T-cell (primary cell): ENCODE measurements around the gene DNAH6. TPM values are rescaled to one million over a fixed set of nuclear protein-coding genes. Genes with fewer than 3 reads are reported as not detected.

Experiments used
- ATAC-seq, 4 experiments: fragments of 200-7000 bp in 3 of 4; fragments of 150-1000 bp in 1 of 4; cut with Tn5 transposase; replicated peaks in 1 of 4; 1 replicate in 3 of 4; 2 replicates in 1 of 4; pipeline ENCODE4 v1.10.0; 2021; ENCODE audit warnings: moderate library complexity in 3 of 4, mild to moderate bottlenecking in 2 of 4, moderate number of reproducible peaks in 1 of 4
- CTCF ChIA-PET, 2 donors: fragments of 300-600 bp; sonication (Branson Sonifier 250); formaldehyde crosslinking; loops; one replicate each; lab custom pipeline; 2022; ENCODE audit warnings: antibody characterized with exemption in 2 of 2; lab: Charles Lee
- POLR2A ChIA-PET, 2 donors: fragments of 300-600 bp; sonication (Branson Sonifier 250); formaldehyde crosslinking; loops; one replicate each; lab custom pipeline; 2022; ENCODE audit warnings: antibody characterized with exemption in 2 of 2; lab: Charles Lee
- DNase-seq, 35 experiments: peaks; one replicate each; pipeline versions ENCODE4 v3.0.0 to v3.0.0-alpha.2; 2013 to 2023
- H3K27ac ChIP-seq: one replicate; pipeline ENCODE4 v1.5.1; 2013; ENCODE audit warnings: low read length
- H3K27me3 ChIP-seq, 2 experiments: replicated peaks in 1 of 2; 1 replicate in 1 of 2; 2 replicates in 1 of 2; pipeline versions ENCODE4 v1.6.1 to v1.7.0; 2013; ENCODE audit warnings: low read length in 1 of 2, mixed read lengths in 1 of 2; ENCODE audit not compliant: control insufficient read depth in 2 of 2, insufficient read depth in 2 of 2; ENCODE audit errors: extremely low read depth in 1 of 2
- H3K36me3 ChIP-seq, 2 donors: 1 replicate in 1 of 2; 2 replicates in 1 of 2; pipeline versions ENCODE4 v1.6.1 to v1.7.0; 2013; ENCODE audit warnings: low read length in 1 of 2; ENCODE audit not compliant: control insufficient read depth in 2 of 2, insufficient read depth in 1 of 2; ENCODE audit errors: extremely low read depth in 1 of 2
- H3K4me1 ChIP-seq, 2 experiments: 1 replicate in 1 of 2; 2 replicates in 1 of 2; pipeline versions ENCODE4 v1.6.1 to v1.7.0; 2013; ENCODE audit warnings: low read length in 2 of 2, mixed read lengths in 1 of 2; ENCODE audit not compliant: insufficient read depth in 2 of 2, control insufficient read depth in 1 of 2; ENCODE audit errors: extremely low read depth in 1 of 2
- H3K4me3 ChIP-seq, 2 donors: 1 replicate in 1 of 2; 2 replicates in 1 of 2; pipeline versions ENCODE4 v1.5.1 to v1.7.0; 2013; ENCODE audit warnings: mild to moderate bottlenecking in 2 of 2, low read length in 1 of 2, moderate library complexity in 1 of 2; ENCODE audit not compliant: control insufficient read depth in 1 of 2; ENCODE audit errors: extremely low read depth in 1 of 2
- H3K9me3 ChIP-seq: 2 replicates; pipeline ENCODE4 v1.7.0; 2013
- H3K27ac Mint-ChIP-seq, 2 donors: one replicate each; pipeline ENCODE4 v1.8.0; 2020 to 2021; ENCODE audit warnings: mild to moderate bottlenecking in 2 of 2, mixed read lengths in 2 of 2
- H3K27me3 Mint-ChIP-seq, 2 donors: one replicate each; pipeline ENCODE4 v1.8.0; 2021 to 2022; ENCODE audit warnings: mixed read lengths in 2 of 2
- H3K36me3 Mint-ChIP-seq: one replicate; pipeline ENCODE4 v1.8.0; 2021; ENCODE audit warnings: mixed read lengths
- H3K4me1 Mint-ChIP-seq, 3 donors: one replicate each; pipeline ENCODE4 v1.8.0; 2020 to 2022; ENCODE audit warnings: mixed read lengths in 3 of 3, mild to moderate bottlenecking in 1 of 3
- H3K4me3 Mint-ChIP-seq, 3 donors: one replicate each; pipeline ENCODE4 v1.8.0; 2020 to 2022; ENCODE audit warnings: mild to moderate bottlenecking in 3 of 3, mixed read lengths in 3 of 3, moderate library complexity in 3 of 3
- H3K9me3 Mint-ChIP-seq, 3 donors: one replicate each; pipeline ENCODE4 v1.8.0; 2020 to 2022; ENCODE audit warnings: mixed read lengths in 3 of 3
- WGBS: methylation state at CpG from one replicate; pipeline ENCODE4 v1.1.5; 2013; ENCODE audit warnings: missing lambda C conversion rate; ENCODE audit not compliant: insufficient coverage; 5-methylcytosine and 5-hydroxymethylcytosine counted together
- total RNA-seq, 35 experiments: library from RNA in 6 of 35; stranded (reverse) in 6 of 35; fragments of 120-200 nt in 1 of 35; gene quantifications; one replicate each; pipeline versions ENCODE4 v1.2.1 to v1.2.4 and lab custom pipeline; 2013 to 2026

The DNAH6 gene
- total RNA-seq, 5 donors from 2014 or later (not counting 1 experiment from before 2014, with no cell fraction given): 0.44 to 2.0 (median 1.2) TPM

GRCh38 chr2:84705858-84706257 lies 189.6 kb downstream of the DNAH6 start:
- H3K4me1 Mint-ChIP-seq: peaks cover 19 to 58% (median 35%) of the 10 kb centered on the region in 3 donors
- CTCF ChIA-PET: interaction anchor here in 1 of 2 donors (0.6 kb wide), 1 partner anchor 77 kb away, joined by 3 read pairs; no protein-coding TSS in a partner anchor
- no CpG with 5 or more reads among the region's 2 CpGs for WGBS
- ATAC-seq (peak in 1 of 4 experiments; percentile 82), DNase-seq (no peak)
- POLR2A ChIA-PET: interaction anchor here in 1 of 2 donors (0.6 kb wide), 1 partner anchor 77 kb away, joined by 3 read pairs; no protein-coding TSS in a partner anchor
- no peaks in the 10 kb centered on the region for H3K9me3 ChIP-seq
- peak overlapping the region in 1 of 2 donors; percentile 45 for H3K27ac Mint-ChIP-seq
- peaks cover 0 to 5% of the 10 kb centered on the region in 2 experiments for H3K4me1 ChIP-seq
- H3K4me3 ChIP-seq: no peak overlapping the region
- H3K36me3 ChIP-seq: peaks cover 0 to under 1% of the 10 kb centered on the region in 2 donors
- H3K27ac ChIP-seq: no peak overlapping the region
- no peaks in the 10 kb centered on the region for H3K27me3 ChIP-seq
- H3K27me3 Mint-ChIP-seq: no peaks in the 10 kb centered on the region
- peaks cover 5% of the 10 kb centered on the region for H3K36me3 Mint-ChIP-seq
- peaks cover 5 to 7% (median 7%) of the 10 kb centered on the region in 3 donors for H3K9me3 Mint-ChIP-seq
- peak overlapping the region in 1 of 3 donors; percentile 16 for H3K4me3 Mint-ChIP-seq

GRCh38 chr2:84708442-84708841 lies 192.1 kb downstream of the DNAH6 start:
- ChIA-PET CTCF (interaction anchor here in 1 of 2 donors (1.0 kb wide), 1 partner anchor 33 kb away, joined by 4 read pairs; no protein-coding TSS in a partner anchor), POLR2A (no interaction called here)
- H3K4me1 ChIP-seq: peaks cover 0 to 5% of the 10 kb centered on the region in 2 experiments
- Mint-ChIP-seq H3K4me1 (peaks cover 19 to 58% (median 35%) of the 10 kb centered on the region in 3 donors), H3K4me3 (peak overlapping the region in 1 of 3 donors; percentile 30), H3K36me3 (no peaks in the 10 kb centered on the region), H3K27ac (peak overlapping the region in 1 of 2 donors; percentile 50), H3K9me3 (peaks cover 0 to 7% (median 0%) of the 10 kb centered on the region in 3 donors), H3K27me3 (no peaks in the 10 kb centered on the region)
- H3K9me3 ChIP-seq: no peaks in the 10 kb centered on the region
- no peak overlapping the region for H3K27ac ChIP-seq
- no peaks in the 10 kb centered on the region for H3K36me3 ChIP-seq
- no peak overlapping the region for H3K4me3 ChIP-seq
- ATAC-seq (no peak), DNase-seq (no peak)
- no peaks in the 10 kb centered on the region for H3K27me3 ChIP-seq

GRCh38 chr2:84711651-84712050 lies 195.4 kb downstream of the DNAH6 start:
- POLR2A ChIA-PET: no interaction called here
- peaks cover 2 to 4% of the 10 kb centered on the region in 2 experiments for H3K4me1 ChIP-seq
- no peaks in the 10 kb centered on the region for H3K27me3 ChIP-seq
- no peak overlapping the region for H3K27ac ChIP-seq
- H3K4me3 ChIP-seq: no peak overlapping the region
- CTCF ChIA-PET: no interaction called here
- no peaks in the 10 kb centered on the region for H3K36me3 ChIP-seq
- no peaks in the 10 kb centered on the region for H3K9me3 ChIP-seq
- Mint-ChIP-seq H3K4me3 (no peak overlapping the region), H3K27ac (no peak overlapping the region), H3K9me3 (peaks cover 0 to 8% (median 0%) of the 10 kb centered on the region in 3 donors), H3K27me3 (no peaks in the 10 kb centered on the region), H3K4me1 (peaks cover 11 to 31% (median 21%) of the 10 kb centered on the region in 3 donors), H3K36me3 (no peaks in the 10 kb centered on the region)
- no peak for DNase-seq
- WGBS: no CpG with 5 or more reads among the region's 1 CpG
- ATAC-seq: no peak

GRCh38 chr2:84713441-84713840 lies 197.1 kb downstream of the DNAH6 start:
- Mint-ChIP-seq H3K27ac (no peak overlapping the region), H3K27me3 (no peaks in the 10 kb centered on the region), H3K4me1 (peaks cover 21 to 33% (median 29%) of the 10 kb centered on the region in 3 donors), H3K36me3 (no peaks in the 10 kb centered on the region), H3K9me3 (peaks cover 0 to 8% (median 0%) of the 10 kb centered on the region in 3 donors), H3K4me3 (no peak overlapping the region)
- H3K4me1 ChIP-seq: peaks cover 8 to 17% of the 10 kb centered on the region in 2 experiments
- H3K27me3 ChIP-seq: no peaks in the 10 kb centered on the region
- no peak overlapping the region for H3K27ac ChIP-seq
- POLR2A ChIA-PET: no interaction called here
- no peaks in the 10 kb centered on the region for H3K9me3 ChIP-seq
- CTCF ChIA-PET: interaction anchor here in 1 of 2 donors (0.5 kb wide), 1 partner anchor 34 kb away, joined by 3 read pairs; no protein-coding TSS in a partner anchor
- ATAC-seq: no peak
- H3K4me3 ChIP-seq: no peak overlapping the region
- WGBS: 85% methylated on average over 2 of the region's 3 CpGs
- no peak for DNase-seq
- H3K36me3 ChIP-seq: no peaks in the 10 kb centered on the region

- H3K27me3 Mint-ChIP-seq: no peaks in the 10 kb centered on the region
- Histone ChIP-seq H3K4me1 (peaks cover 8 to 20% of the 10 kb centered on the region in 2 experiments), H3K36me3 (no peaks in the 10 kb centered on the region), H3K9me3 (no peaks in the 10 kb centered on the region), H3K27me3 (no peaks in the 10 kb centered on the region), H3K27ac (no peak overlapping the region), H3K4me3 (peak overlapping the region in 1 of 2 donors; percentile 23)
- ATAC-seq: no peak
- ChIA-PET CTCF (interaction anchor here (0.8 to 1.2 kb wide), 4 partner anchors 9 to 299 kb away, joined by 3 to 17 read pairs (median 4); no protein-coding TSS in a partner anchor), POLR2A (interaction anchor here (0.6 to 0.7 kb wide), 3 partner anchors 17 to 67 kb away, joined by 3 to 4 read pairs (median 4); no protein-coding TSS in a partner anchor)
- no peaks in the 10 kb centered on the region for H3K36me3 Mint-ChIP-seq
- H3K27ac Mint-ChIP-seq: peak overlapping the region; percentile 75 to 92
- DNase-seq: no peak
- H3K4me3 Mint-ChIP-seq: peak overlapping the region in 1 of 3 donors; percentile 61
- WGBS: 75% methylated on average over 2 of the region's 2 CpGs
- H3K4me1 Mint-ChIP-seq: peaks cover 29 to 39% (median 38%) of the 10 kb centered on the region in 3 donors
- peaks cover 0 to 4% (median 0%) of the 10 kb centered on the region in 3 donors for H3K9me3 Mint-ChIP-seq
Observed at GRCh38 chr2:84716564-84716963, 200.3 kb downstream of the DNAH6 start.

GRCh38 chr2:84717302-84717701 lies 201.0 kb downstream of the DNAH6 start:
- WGBS: no CpG with 5 or more reads among the region's 1 CpG
- Mint-ChIP-seq H3K27ac (peak overlapping the region; percentile 68 to 95), H3K27me3 (no peaks in the 10 kb centered on the region), H3K9me3 (peaks cover 0 to 4% (median 0%) of the 10 kb centered on the region in 3 donors), H3K36me3 (no peaks in the 10 kb centered on the region), H3K4me3 (peak overlapping the region in 1 of 3 donors; percentile 61), H3K4me1 (peaks cover 30 to 47% (median 43%) of the 10 kb centered on the region in 3 donors)
- Histone ChIP-seq H3K9me3 (no peaks in the 10 kb centered on the region), H3K4me1 (peaks cover 8 to 20% of the 10 kb centered on the region in 2 experiments), H3K36me3 (no peaks in the 10 kb centered on the region), H3K27ac (no peak overlapping the region), H3K27me3 (no peaks in the 10 kb centered on the region), H3K4me3 (no peak overlapping the region)
- POLR2A ChIA-PET: interaction anchor here in 1 of 2 donors (0.7 kb wide), 1 partner anchor 16 kb away, joined by 4 read pairs; no protein-coding TSS in a partner anchor
- no peak for DNase-seq
- CTCF ChIA-PET: interaction anchor here (0.9 to 1.2 kb wide), 3 partner anchors 29 to 298 kb away, joined by 3 to 17 read pairs (median 3); no protein-coding TSS in a partner anchor
- no peak for ATAC-seq
